GM20000 (cell line): ENCODE measurements around the gene FOXL3.

Experiments used
- DNase-seq: peaks from one replicate; pipeline ENCODE4 v3.0.0; 2012; ENCODE audit warnings: low spot score
- CTCF ChIP-seq: IDR thresholded peaks from 2 replicates; pipeline ENCODE4 v1.5.1; 2012; ENCODE audit warnings: mild to moderate bottlenecking, control low read depth; ENCODE audit errors: extremely low read depth, missing control alignments

Gene FOXL3

DNA sequence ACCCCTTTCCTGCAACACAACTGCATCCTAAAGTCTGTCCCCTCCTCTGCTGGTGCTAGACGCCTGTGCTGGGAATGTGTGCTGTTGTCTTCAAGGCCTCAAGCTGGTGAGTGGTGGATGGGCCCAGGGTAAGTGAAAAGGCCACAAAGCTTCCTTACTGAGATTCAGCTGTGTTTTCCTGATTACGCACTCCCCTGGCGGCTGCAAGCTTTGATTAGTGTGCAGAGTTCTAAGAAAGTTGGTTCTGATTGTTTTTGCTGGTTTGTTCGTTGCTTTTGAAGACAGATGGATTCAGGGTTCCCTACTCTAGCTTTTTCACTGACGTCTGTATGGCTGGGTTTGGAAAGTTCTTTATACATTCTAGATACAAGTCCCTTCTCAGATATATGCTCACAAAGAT lies 11.9 kb upstream of the FOXL3 start:
- DNase-seq, result no peak
- TF ChIP-seq CTCF, result no peak

GRCh38 chr7:279821-280220 lies 10.1 kb upstream of the FOXL3 start:
- no peak for TF ChIP-seq CTCF
- no peak for DNase-seq

GRCh38 chr7:280461-280860 lies 9.5 kb upstream of the FOXL3 start:
- no peak for DNase-seq
- no peak for TF ChIP-seq CTCF

GRCh38 chr7:281637-282036 lies 8.3 kb upstream of the FOXL3 start:
- no peak for DNase-seq

GRCh38 chr7:282621-283020 lies 7.3 kb upstream of the FOXL3 start:
- TF ChIP-seq CTCF, result no peak
- DNase-seq, result no peak

More at GRCh38 chr7:281637-282036, 8.3 kb upstream of the FOXL3 start:
- TF ChIP-seq CTCF, result no peak

DNA sequence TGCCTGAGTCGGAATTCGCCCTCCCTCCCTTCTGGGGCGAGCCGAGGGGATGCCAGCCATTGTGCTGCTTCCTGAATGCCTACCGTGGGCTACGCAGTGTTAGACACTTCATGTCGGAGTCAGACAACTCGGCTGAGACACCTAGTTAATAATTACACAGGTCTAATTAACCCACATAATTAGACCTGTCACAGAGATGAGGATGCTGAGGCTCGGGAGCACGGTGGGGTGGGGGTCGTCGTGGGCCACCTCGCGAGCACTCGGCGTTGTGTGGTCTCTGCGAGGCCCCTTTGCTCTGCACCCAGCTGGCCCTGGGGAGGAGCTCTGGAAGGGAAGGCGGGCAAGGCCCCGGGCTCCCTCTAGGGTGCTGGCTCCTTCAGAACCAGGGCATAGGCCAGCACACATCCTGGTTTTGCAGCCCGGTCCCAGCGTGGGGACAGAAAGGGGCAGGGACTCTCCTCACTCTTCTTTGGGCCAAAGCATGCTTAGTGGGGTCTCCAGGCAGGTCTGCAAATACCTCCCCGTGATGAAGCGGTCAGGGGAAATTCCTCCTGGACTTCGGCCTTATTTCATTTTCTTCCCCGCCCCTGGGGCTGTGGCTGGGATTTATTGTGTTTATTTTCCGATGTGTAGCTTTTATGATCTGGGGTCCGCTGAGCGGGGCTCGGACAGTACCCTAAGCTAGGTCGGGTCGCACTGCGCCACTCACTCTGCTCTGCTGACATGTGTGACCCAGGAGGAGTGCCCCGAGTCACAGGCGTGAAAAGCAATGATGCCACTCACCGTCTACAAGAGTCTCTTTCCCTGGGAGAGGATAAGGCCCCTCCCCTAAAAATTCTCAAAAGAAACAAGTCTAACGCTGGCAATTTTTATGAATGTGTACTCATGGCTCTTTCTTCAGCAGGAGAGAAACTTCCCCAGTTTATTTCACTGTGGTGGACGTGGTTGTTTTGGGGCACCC lies 4.9 kb upstream of the FOXL3 start:
- no peak for TF ChIP-seq CTCF
- DNase-seq, result no peak

GRCh38 chr7:285731-286130 lies 4.2 kb upstream of the FOXL3 start:
- TF ChIP-seq CTCF, result no peak
- DNase-seq, result no peak
